ENCODE results near the gene CEACAM8.

Gene CEACAM8

DNA sequence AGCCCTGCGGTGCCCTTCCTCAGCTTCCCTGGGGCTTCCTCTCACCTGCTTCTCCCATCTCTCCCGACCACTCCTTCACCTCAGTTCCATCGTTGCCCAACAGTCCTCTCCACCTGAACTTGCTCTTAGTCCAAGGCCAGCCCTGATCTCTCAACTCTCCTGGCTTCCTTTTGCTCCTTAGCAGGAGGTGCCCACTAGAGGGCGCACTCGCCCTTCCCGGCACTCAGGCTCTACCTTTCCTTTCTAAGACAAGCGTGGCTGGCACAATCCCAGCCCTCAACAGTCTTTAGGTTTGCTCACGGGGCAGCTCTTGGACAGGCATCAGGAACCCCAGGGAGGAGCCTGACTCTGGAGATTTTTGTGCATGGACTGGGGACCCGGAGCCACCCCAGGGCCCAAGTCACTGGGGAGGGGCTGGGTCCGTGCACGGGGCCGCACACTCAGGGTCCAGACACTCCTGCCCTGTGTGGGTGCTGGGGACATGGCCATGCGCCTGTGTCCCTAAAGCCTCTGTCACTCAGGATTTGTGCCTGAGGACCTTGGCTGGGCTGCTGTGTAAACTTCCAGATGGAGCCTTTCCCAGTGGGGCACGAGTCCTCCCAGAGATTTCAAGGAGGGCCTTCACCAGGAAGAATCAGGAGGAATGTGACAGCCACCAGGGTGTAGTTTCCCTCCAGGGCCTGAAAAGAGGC is 12.1 kb upstream of the CEACAM8 start:
- Histone ChIP-seq H3K9me3 (ENCODE audit: control insufficient read depth, low read length) (no peaks in the 10 kb centered on the region), H3K27me3 (ENCODE audit: control insufficient read depth, insufficient read depth, low read length) (no peaks in the 10 kb centered on the region), H3K4me3 (ENCODE audit: low read length) (no peak overlapping the region), H3K9ac (ENCODE audit: low read length) (no peak overlapping the region), H3K36me3 (ENCODE audit: control insufficient read depth, insufficient read depth, low read length) (no peaks in the 10 kb centered on the region), H3K4me1 (ENCODE audit: control insufficient read depth, insufficient read depth, low read length) (no peaks in the 10 kb centered on the region)

DNA sequence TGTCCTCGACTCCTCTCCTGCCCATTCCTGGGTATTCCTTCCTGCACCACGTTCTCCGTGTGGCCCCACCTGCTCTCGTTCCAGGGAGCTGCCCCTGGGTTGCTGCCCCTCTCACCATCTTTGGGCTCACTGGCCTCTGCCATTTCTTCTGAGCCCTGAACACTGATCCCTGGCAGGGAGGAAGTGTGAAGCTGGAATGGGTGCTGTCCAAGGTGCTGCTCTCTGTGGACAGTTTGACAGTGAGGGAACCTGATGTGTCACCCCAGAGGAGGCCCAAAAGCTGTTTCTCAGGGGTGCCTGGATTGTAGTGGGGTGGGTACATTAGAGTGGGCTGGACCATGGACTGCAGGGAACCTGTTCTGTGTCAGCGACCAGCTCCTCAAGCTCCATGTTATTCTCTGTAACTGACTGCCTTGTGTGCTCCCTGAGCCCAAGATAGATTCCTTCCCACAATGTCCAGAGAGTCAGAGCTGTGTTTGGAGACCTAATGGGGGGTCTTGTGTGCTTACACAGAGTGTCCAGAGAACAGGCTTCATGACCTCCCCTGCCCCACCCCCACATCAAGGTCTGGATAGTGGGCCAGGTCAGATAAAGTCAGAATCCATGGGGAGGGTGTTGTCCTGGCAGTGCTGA is 7.2 kb upstream of the CEACAM8 start:
- H3K4me1 ChIP-seq (ENCODE audit: control insufficient read depth, insufficient read depth, low read length) = no peaks in the 10 kb centered on the region
- H3K9me3 ChIP-seq (ENCODE audit: control insufficient read depth, low read length) = no peaks in the 10 kb centered on the region

DNA sequence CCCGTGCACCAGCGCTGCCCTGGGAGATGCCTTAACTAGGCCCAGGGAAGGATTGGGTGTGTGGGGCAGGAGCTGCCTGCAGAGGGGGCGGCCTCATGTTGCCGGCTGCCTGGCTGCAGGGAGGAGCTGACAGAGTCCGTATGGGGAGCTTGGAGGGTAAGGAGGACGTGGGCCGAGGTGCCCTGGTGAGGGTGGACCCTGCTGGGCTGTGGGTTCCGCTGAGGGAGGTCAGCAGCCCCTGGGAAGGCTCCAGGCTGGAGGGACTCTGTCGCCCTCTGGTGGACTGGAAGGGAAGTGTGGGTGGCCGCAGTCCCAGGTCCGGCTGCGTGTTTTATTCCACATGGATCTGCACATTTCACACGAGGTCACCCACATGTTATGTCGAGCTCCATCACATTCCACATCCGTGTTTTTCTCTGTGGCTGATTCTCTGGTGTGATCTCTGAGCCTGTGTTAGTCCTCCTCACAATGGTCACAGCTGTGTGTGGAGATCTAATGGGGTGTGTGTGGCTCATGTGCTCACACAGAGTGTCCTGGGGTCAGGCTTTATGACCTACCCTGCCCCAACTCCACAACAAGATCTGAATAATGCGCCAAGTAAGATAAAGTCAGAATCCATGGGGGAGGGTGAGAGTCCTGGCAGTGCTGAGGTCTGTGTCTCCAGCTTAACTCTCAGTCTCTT is 1.8 kb upstream of the CEACAM8 start:
- no peaks in the 10 kb centered on the region for H3K9me3 ChIP-seq (ENCODE audit: control insufficient read depth, low read length)
- no peaks in the 10 kb centered on the region for H3K4me1 ChIP-seq (ENCODE audit: control insufficient read depth, insufficient read depth, low read length)
- H3K27me3 ChIP-seq (ENCODE audit: control insufficient read depth, insufficient read depth, low read length) = peaks cover 6% of the 10 kb centered on the region
- no peak overlapping the region for H3K9ac ChIP-seq (ENCODE audit: low read length)
- H3K36me3 ChIP-seq (ENCODE audit: control insufficient read depth, insufficient read depth, low read length) = no peaks in the 10 kb centered on the region
- H3K4me3 ChIP-seq (ENCODE audit: low read length) = no peak overlapping the region

More for the DNA sequence above, 7.2 kb upstream of the CEACAM8 start:
- no peak overlapping the region for H3K9ac ChIP-seq (ENCODE audit: low read length)
- H3K4me3 ChIP-seq (ENCODE audit: low read length) = no peak overlapping the region
- no peaks in the 10 kb centered on the region for H3K27me3 ChIP-seq (ENCODE audit: control insufficient read depth, insufficient read depth, low read length)
- no peaks in the 10 kb centered on the region for H3K36me3 ChIP-seq (ENCODE audit: control insufficient read depth, insufficient read depth, low read length)

DNA sequence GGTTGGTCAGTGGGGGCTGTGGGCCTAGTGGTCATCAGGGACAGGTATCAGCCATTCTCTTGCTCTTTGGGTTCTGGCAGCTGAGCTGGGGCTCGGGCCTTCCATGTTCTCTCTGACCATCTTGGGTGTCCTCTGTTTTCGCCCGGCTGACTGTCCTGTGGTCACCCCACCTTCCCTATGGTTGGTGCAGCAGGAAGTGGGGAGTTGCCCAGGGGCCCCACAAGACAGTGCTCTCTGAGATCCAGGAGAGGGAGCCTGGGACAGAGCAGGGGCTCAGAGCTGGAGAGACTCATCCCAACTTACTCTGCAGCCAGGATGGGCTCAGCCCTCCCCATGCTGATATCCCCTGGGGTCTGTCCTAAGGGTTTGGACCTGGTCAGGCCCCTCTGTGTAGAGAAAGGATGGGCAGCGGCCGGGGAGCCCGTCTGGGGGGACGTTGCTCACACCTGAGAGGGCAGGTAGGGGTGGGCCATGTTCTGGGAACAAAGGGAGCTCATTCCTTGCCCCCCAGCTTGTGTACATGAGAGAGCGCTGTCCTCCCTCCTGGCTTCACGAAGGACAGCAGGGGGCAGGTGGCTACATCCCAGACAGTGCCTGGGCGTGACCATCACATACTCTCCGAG is 937 bp upstream of the CEACAM8 start:
- H3K36me3 ChIP-seq (ENCODE audit: control insufficient read depth, insufficient read depth, low read length) = no peaks in the 10 kb centered on the region
- peaks cover 6% of the 10 kb centered on the region for H3K27me3 ChIP-seq (ENCODE audit: control insufficient read depth, insufficient read depth, low read length)
- H3K9me3 ChIP-seq (ENCODE audit: control insufficient read depth, low read length) = no peaks in the 10 kb centered on the region
- H3K9ac ChIP-seq (ENCODE audit: low read length) = no peak overlapping the region
- no peak overlapping the region for H3K4me3 ChIP-seq (ENCODE audit: low read length)
- H3K4me1 ChIP-seq (ENCODE audit: control insufficient read depth, insufficient read depth, low read length) = no peaks in the 10 kb centered on the region

DNA sequence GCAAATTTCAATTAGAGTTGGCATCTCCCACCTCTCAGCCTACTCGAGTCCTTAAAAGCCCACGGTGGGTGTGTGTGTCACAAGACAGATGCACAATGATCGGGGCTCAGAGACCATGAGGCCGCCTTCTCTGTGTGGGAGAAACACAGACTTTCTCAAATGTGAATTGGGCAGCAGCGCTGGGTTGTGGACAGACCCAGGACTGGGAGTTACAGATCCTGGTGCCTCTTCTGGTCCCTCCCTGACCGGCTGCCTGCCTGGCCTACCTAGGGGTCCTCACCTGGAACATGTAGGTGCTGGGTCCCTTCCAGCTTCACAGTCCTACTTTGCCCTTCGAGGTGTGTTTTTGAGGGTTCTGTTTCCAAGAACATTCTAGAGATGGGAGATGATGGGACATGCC is 4.9 kb downstream of the CEACAM8 start:
- Histone ChIP-seq H3K9ac (ENCODE audit: low read length) (no peak overlapping the region), H3K27me3 (ENCODE audit: control insufficient read depth, insufficient read depth, low read length) (no peaks in the 10 kb centered on the region), H3K4me3 (ENCODE audit: low read length) (no peak overlapping the region), H3K36me3 (ENCODE audit: control insufficient read depth, insufficient read depth, low read length) (no peaks in the 10 kb centered on the region), H3K4me1 (ENCODE audit: control insufficient read depth, insufficient read depth, low read length) (no peaks in the 10 kb centered on the region), H3K9me3 (ENCODE audit: control insufficient read depth, low read length) (no peaks in the 10 kb centered on the region)

DNA sequence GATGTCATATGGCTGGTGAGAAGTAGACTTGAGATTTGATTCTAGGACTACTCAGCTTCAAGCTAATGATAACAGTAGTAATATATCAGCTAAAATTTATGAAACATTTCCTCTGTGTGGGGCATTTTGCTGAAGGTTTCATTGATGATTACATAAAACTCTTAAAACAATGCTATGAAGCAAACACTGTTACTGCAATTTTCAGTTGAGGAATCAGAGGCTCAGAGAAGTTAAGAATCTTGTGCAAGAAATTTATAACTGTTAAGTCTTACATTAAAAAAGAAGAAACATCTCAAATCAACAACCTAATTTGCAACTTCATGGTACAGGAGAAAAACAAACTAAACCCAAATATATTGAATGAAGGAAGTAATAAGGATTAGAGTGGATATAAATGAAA is 10.3 kb downstream of the CEACAM8 start:
- Histone ChIP-seq H3K27me3 (ENCODE audit: control insufficient read depth, insufficient read depth, low read length) (no peaks in the 10 kb centered on the region), H3K9ac (ENCODE audit: low read length) (no peak overlapping the region), H3K4me3 (ENCODE audit: low read length) (no peak overlapping the region), H3K36me3 (ENCODE audit: control insufficient read depth, insufficient read depth, low read length) (no peaks in the 10 kb centered on the region), H3K4me1 (ENCODE audit: control insufficient read depth, insufficient read depth, low read length) (no peaks in the 10 kb centered on the region), H3K9me3 (ENCODE audit: control insufficient read depth, low read length) (no peaks in the 10 kb centered on the region)

DNA sequence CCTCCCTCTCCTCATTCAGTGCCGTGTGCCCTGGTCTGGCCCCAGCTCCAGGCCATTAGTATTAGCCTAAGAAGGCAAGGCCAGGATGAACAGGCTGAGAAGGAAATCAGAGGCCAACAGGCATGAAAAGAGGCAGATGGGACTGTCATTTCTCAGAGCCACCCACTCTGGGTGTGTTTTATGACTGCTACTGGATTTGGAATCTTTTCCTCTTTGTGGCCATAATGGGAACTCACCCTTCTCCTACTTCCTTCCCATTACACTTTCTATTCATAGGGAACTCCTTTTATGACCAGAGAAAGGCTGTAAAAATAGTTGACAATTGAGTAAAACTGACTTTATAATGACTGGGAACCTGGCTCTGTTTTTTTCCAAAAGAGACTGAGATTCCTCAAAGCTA is 17.7 kb downstream of the CEACAM8 start:
- Histone ChIP-seq H3K4me1 (ENCODE audit: control insufficient read depth, insufficient read depth, low read length) (no peaks in the 10 kb centered on the region), H3K9me3 (ENCODE audit: control insufficient read depth, low read length) (no peaks in the 10 kb centered on the region), H3K9ac (ENCODE audit: low read length) (no peak overlapping the region), H3K27me3 (ENCODE audit: control insufficient read depth, insufficient read depth, low read length) (no peaks in the 10 kb centered on the region), H3K36me3 (ENCODE audit: control insufficient read depth, insufficient read depth, low read length) (no peaks in the 10 kb centered on the region), H3K4me3 (ENCODE audit: low read length) (no peak overlapping the region)

DNA sequence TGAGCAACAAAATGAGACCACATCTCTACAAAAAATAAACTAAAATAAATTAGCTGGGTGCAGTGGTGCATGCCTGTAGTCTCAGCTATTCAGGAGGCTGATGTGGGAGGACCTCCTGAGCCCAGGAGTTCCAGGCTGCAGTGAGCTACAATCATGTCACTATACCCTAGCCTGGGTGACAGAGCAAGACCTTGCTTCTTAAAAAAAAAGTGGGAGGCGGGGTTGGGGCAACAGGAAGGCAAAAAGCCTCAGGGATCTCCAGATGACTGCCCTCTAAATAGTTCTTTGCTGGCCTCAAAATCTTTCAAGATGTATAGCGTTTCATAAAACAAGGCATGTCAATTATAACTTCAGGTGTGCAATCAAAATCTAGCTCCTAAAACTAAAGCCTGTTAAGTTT is 18.5 kb downstream of the CEACAM8 start:
- no peak overlapping the region for H3K4me3 ChIP-seq (ENCODE audit: low read length)
- no peaks in the 10 kb centered on the region for H3K27me3 ChIP-seq (ENCODE audit: control insufficient read depth, insufficient read depth, low read length)
- no peaks in the 10 kb centered on the region for H3K9me3 ChIP-seq (ENCODE audit: control insufficient read depth, low read length)
- no peak overlapping the region for H3K9ac ChIP-seq (ENCODE audit: low read length)
- no peaks in the 10 kb centered on the region for H3K4me1 ChIP-seq (ENCODE audit: control insufficient read depth, insufficient read depth, low read length)
- H3K36me3 ChIP-seq (ENCODE audit: control insufficient read depth, insufficient read depth, low read length) = no peaks in the 10 kb centered on the region

DNA sequence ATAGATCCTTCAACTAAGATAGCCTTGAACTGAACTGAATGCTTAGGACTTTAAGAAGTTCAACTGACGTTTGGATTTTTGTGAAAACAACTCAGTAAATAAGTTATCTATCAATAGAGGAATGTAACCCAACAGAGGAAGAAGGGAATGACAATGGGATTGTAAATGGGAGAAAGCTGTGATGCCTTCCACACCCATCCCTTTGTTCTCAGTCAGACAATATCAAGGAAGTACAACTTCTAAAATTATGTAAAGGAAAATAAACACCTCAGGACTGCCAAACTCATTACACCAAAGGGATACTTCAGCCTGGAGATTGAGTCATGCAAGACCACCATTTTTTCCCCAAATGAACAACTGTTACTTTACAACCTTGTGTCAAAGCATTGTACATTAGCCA is 21.1 kb downstream of the CEACAM8 start:
- Histone ChIP-seq H3K36me3 (ENCODE audit: control insufficient read depth, insufficient read depth, low read length) (no peaks in the 10 kb centered on the region), H3K9ac (ENCODE audit: low read length) (no peak overlapping the region), H3K9me3 (ENCODE audit: control insufficient read depth, low read length) (no peaks in the 10 kb centered on the region), H3K4me3 (ENCODE audit: low read length) (no peak overlapping the region), H3K4me1 (ENCODE audit: control insufficient read depth, insufficient read depth, low read length) (no peaks in the 10 kb centered on the region), H3K27me3 (ENCODE audit: control insufficient read depth, insufficient read depth, low read length) (no peaks in the 10 kb centered on the region)

DNA sequence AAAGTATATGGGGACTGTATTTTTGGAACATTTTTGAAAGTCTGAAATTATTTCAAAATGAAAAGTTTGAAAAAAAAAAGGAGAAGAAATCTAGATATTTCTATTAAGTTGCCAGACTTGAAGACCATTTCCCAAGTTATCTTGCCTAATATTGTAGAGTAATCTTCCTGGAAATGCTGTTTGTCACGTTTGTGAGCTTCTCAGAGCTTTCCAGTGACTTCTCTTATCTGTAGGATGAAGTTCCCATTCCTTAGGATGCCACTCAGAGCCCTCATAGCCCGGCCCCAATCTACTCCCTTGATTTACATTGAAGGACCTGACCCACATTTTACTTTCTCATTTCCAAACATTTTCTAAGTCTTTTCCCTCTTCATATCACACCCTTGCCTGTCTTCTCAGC is 23.6 kb downstream of the CEACAM8 start:
- Histone ChIP-seq H3K27me3 (ENCODE audit: control insufficient read depth, insufficient read depth, low read length) (no peaks in the 10 kb centered on the region), H3K9ac (ENCODE audit: low read length) (no peak overlapping the region), H3K36me3 (ENCODE audit: control insufficient read depth, insufficient read depth, low read length) (no peaks in the 10 kb centered on the region), H3K4me3 (ENCODE audit: low read length) (no peak overlapping the region), H3K4me1 (ENCODE audit: control insufficient read depth, insufficient read depth, low read length) (no peaks in the 10 kb centered on the region), H3K9me3 (ENCODE audit: control insufficient read depth, low read length) (no peaks in the 10 kb centered on the region)

DNA sequence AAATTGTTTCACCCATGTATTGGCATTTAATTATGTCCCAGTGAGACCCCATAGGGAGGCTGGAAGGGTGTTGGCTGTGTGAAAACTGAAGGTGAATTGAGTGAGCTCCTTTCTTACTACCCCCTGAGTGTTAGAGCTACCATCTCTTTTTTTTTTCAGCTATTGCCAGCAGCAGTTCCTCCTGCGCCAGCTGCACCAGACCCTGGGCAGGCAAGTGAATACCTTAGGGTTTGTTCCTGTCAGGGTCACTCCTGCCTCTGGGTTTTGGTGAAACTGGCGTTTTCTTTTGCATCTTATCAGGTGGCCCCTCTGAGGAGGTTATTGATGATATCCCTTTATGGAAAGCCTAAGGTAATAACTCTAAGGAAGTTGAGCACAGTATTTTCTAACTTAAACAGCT is 25.5 kb downstream of the CEACAM8 start:
- H3K9ac ChIP-seq (ENCODE audit: low read length) = no peak overlapping the region
- H3K4me1 ChIP-seq (ENCODE audit: control insufficient read depth, insufficient read depth, low read length) = no peaks in the 10 kb centered on the region
- no peaks in the 10 kb centered on the region for H3K9me3 ChIP-seq (ENCODE audit: control insufficient read depth, low read length)
- no peak overlapping the region for H3K4me3 ChIP-seq (ENCODE audit: low read length)
- no peaks in the 10 kb centered on the region for H3K36me3 ChIP-seq (ENCODE audit: control insufficient read depth, insufficient read depth, low read length)
- no peaks in the 10 kb centered on the region for H3K27me3 ChIP-seq (ENCODE audit: control insufficient read depth, insufficient read depth, low read length)

DNA sequence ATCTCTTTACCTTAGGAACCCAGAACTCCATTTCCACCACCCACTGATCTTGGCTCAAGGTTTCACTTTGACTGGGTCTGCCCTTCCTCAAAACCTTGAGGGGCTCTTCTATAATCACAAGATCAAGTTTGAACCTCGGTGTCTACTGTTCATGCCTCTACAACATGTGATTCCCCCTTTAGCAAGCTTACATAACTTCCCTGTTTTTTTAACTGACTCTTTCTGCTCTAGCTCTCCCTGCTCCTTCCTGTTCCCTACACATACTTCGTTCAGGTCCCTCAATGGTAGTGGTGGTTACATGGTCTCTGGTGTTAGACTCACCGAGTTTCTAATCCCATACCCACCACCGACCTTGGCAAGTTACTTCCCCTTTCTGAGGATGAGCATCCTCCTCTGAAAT is 26.7 kb downstream of the CEACAM8 start:
- Histone ChIP-seq H3K4me3 (ENCODE audit: low read length) (no peak overlapping the region), H3K36me3 (ENCODE audit: control insufficient read depth, insufficient read depth, low read length) (no peaks in the 10 kb centered on the region), H3K4me1 (ENCODE audit: control insufficient read depth, insufficient read depth, low read length) (no peaks in the 10 kb centered on the region), H3K27me3 (ENCODE audit: control insufficient read depth, insufficient read depth, low read length) (no peaks in the 10 kb centered on the region), H3K9ac (ENCODE audit: low read length) (no peak overlapping the region), H3K9me3 (ENCODE audit: control insufficient read depth, low read length) (no peaks in the 10 kb centered on the region)

All from mucosa of stomach (tissue), 1 donor.